Smooth muscle cell (in vitro differentiated cells): ENCODE results near the gene OSMR. TPM values are rescaled to one million over a fixed set of nuclear protein-coding genes. Genes with fewer than 3 reads are reported as not detected.
"Not testable (repeated sequence)": the region's sequence is repeated elsewhere in the genome, so short reads cannot be mapped to it uniquely, and the experiment has no call there.

ENCODE experiments used
- DNase-seq: peaks from one replicate; lab custom pipeline; 2025; ENCODE audit not compliant: unreplicated experiment; lab: John Stamatoyannopoulos, UW
- H2AFZ ChIP-seq: fragments of 200-600 bp; sonication (generic); 2 replicates; pipeline ENCODE4 v1.6.0; 2016; ENCODE audit warnings: antibody characterized with exemption, low read depth, mild to moderate bottlenecking
- H3F3A ChIP-seq: fragments of 200-600 bp; sonication (generic); 2 replicates; pipeline ENCODE4 v1.6.0; 2017; ENCODE audit warnings: antibody characterized with exemption, low read depth
- H3K27ac ChIP-seq: fragments of 200-600 bp; sonication (generic); 2 replicates; pipeline ENCODE4 v1.5.1; 2016; ENCODE audit warnings: low read depth, mild to moderate bottlenecking
- H3K27me3 ChIP-seq: fragments of 200-600 bp; sonication (generic); 2 replicates; pipeline ENCODE4 v1.6.1; 2016; ENCODE audit warnings: low read depth, mild to moderate bottlenecking
- H3K36me3 ChIP-seq: fragments of 200-600 bp; sonication (generic); 2 replicates; pipeline ENCODE4 v1.5.1; 2016; ENCODE audit warnings: low read depth
- H3K4me1 ChIP-seq: fragments of 200-600 bp; sonication (generic); 2 replicates; pipeline ENCODE4 v1.5.1; 2016; ENCODE audit warnings: low read depth
- H3K4me2 ChIP-seq: fragments of 200-600 bp; sonication (generic); 2 replicates; pipeline ENCODE4 v1.6.0; 2016; ENCODE audit warnings: mild to moderate bottlenecking
- H3K4me3 ChIP-seq: fragments of 200-600 bp; sonication (generic); 2 replicates; pipeline ENCODE4 v1.5.1; 2016; ENCODE audit warnings: mild to moderate bottlenecking
- H3K79me2 ChIP-seq: fragments of 200-600 bp; sonication (generic); 2 replicates; pipeline ENCODE4 v1.6.0; 2016; ENCODE audit warnings: low read depth, mild to moderate bottlenecking
- H3K9ac ChIP-seq: fragments of 200-600 bp; sonication (generic); 2 replicates; pipeline ENCODE4 v1.6.0; 2016; ENCODE audit warnings: low read depth
- H3K9me3 ChIP-seq: fragments of 200-600 bp; sonication (generic); replicated peaks from 2 replicates; pipeline ENCODE4 v1.5.1; 2016; ENCODE audit warnings: low read depth
- H4K20me1 ChIP-seq: fragments of 200-600 bp; sonication (generic); 2 replicates; pipeline ENCODE4 v1.6.0; 2016; ENCODE audit warnings: low read depth
- CTCF ChIP-seq: fragments of 200-600 bp; sonication (generic); IDR thresholded peaks from 2 replicates; pipeline ENCODE4 v1.5.1; 2017; ENCODE audit warnings: borderline replicate concordance, mild to moderate bottlenecking, antibody characterized with exemption; ENCODE audit not compliant: insufficient read depth, poor library complexity, severe bottlenecking
- WGBS: methylation state at CpG from one replicate; pipeline ENCODE4 v1.1.7; 2016; ENCODE audit warnings: low lambda C conversion rate; 5-methylcytosine and 5-hydroxymethylcytosine counted together
- polyA plus RNA-seq: library from polyadenylated mRNA; unstranded; fragments of >200 nt; fragmentation: Nextera tagmentation; extraction: Ambion mirVana; gene quantifications from 2 replicates; pipeline ENCODE4 v1.2.1, GENCODE V29; 2016
- total RNA-seq: library from RNA; depleted of rRNA; stranded (reverse); fragments of >200 nt; gene quantifications from 2 replicates; pipeline ENCODE4 v1.2.3, GENCODE V29; 2014

OSMR gene
- total and polyA plus RNA-seq, 2 experiments from 2014 or later: 31.8 to 52.5 TPM

- no peaks in the 10 kb centered on the region for H3K27me3 ChIP-seq
- peak overlapping the region; percentile 93 for H3K4me2 ChIP-seq
- H3K27ac ChIP-seq: no peak overlapping the region
- 90% methylated on average over 2 of the region's 2 CpGs for WGBS
- H4K20me1 ChIP-seq: peaks cover 9% of the 10 kb centered on the region
- no peak overlapping the region for H3K9ac ChIP-seq
- H3K4me3 ChIP-seq: no peak overlapping the region
- no peak for DNase-seq
- no peaks in the 10 kb centered on the region for H3F3A ChIP-seq
- H3K9me3 ChIP-seq: no peaks in the 10 kb centered on the region
- no peak overlapping the region for H2AFZ ChIP-seq
- no peaks in the 10 kb centered on the region for H3K36me3 ChIP-seq
- H3K4me1 ChIP-seq: no peaks in the 10 kb centered on the region
- TF ChIP-seq CTCF: no peak
- H3K79me2 ChIP-seq: peaks cover 60% of the 10 kb centered on the region
Measured at GRCh38 chr5:38848637-38849036, 2.8 kb downstream of the OSMR start.

GRCh38 chr5:38851640-38852039 lies 5.8 kb downstream of the OSMR start:
- not testable (repeated sequence) for H3K4me1 ChIP-seq
- H3K79me2 ChIP-seq: peaks cover 59% of the 10 kb centered on the region
- H4K20me1 ChIP-seq: peaks cover 25% of the 10 kb centered on the region

GRCh38 chr5:38853753-38854470 lies 8.1 kb downstream of the OSMR start:
- 48% methylated on average over 6 of the region's 6 CpGs for WGBS
- no peak for DNase-seq

More at GRCh38 chr5:38851640-38852039, 5.8 kb downstream of the OSMR start:
- H3K4me2 ChIP-seq, H3K27me3 ChIP-seq, H3F3A ChIP-seq, H3K4me3 ChIP-seq, H2AFZ ChIP-seq, H3K9ac ChIP-seq, H3K36me3 ChIP-seq, H3K9me3 ChIP-seq, DNase-seq, H3K27ac ChIP-seq: not testable (repeated sequence)
- WGBS: 88% methylated on average over 5 of the region's 5 CpGs

GRCh38 chr5:38854907-38855306 lies 9.1 kb downstream of the OSMR start:
- H3K9ac ChIP-seq: no peak overlapping the region
- no peak overlapping the region for H3K4me2 ChIP-seq
- H3K36me3 ChIP-seq: no peaks in the 10 kb centered on the region
- DNase-seq: no peak
- H3F3A ChIP-seq: no peaks in the 10 kb centered on the region
- peaks cover 64% of the 10 kb centered on the region for H3K79me2 ChIP-seq
- H4K20me1 ChIP-seq: peaks cover 24% of the 10 kb centered on the region
- H3K27ac ChIP-seq: peak overlapping the region; percentile 91
- no peaks in the 10 kb centered on the region for H3K9me3 ChIP-seq
- H2AFZ ChIP-seq: no peak overlapping the region
- H3K4me3 ChIP-seq: no peak overlapping the region
- 88% methylated on average over 7 of the region's 7 CpGs for WGBS
- no peak for TF ChIP-seq CTCF
- no peaks in the 10 kb centered on the region for H3K4me1 ChIP-seq
- no peaks in the 10 kb centered on the region for H3K27me3 ChIP-seq

More at GRCh38 chr5:38853753-38854470, 8.1 kb downstream of the OSMR start:
- peaks cover 24% of the 10 kb centered on the region for H4K20me1 ChIP-seq
- H3K36me3 ChIP-seq: no peaks in the 10 kb centered on the region
- H3K9ac ChIP-seq: peak overlapping the region; percentile 48
- no peaks in the 10 kb centered on the region for H3K27me3 ChIP-seq
- H3K4me3 ChIP-seq: no peak overlapping the region
- H3K27ac ChIP-seq: peak overlapping the region; percentile 91
- H3K4me1 ChIP-seq: no peaks in the 10 kb centered on the region
- H3F3A ChIP-seq: no peaks in the 10 kb centered on the region
- no peak for TF ChIP-seq CTCF
- no peaks in the 10 kb centered on the region for H3K9me3 ChIP-seq
- H3K4me2 ChIP-seq: peak overlapping the region; percentile 66
- no peak overlapping the region for H2AFZ ChIP-seq
- peaks cover 64% of the 10 kb centered on the region for H3K79me2 ChIP-seq
